HG02852 (cell line): Measurements from ENCODE around the gene GPR35.

Source experiments
- ATAC-seq: cut with Tn5 transposase; IDR thresholded peaks from one replicate; pipeline ENCODE4 v1.9.1; 2021; ENCODE audit warnings: mild to moderate bottlenecking, moderate library complexity; ENCODE audit not compliant: unreplicated experiment

Gene GPR35

DNA sequence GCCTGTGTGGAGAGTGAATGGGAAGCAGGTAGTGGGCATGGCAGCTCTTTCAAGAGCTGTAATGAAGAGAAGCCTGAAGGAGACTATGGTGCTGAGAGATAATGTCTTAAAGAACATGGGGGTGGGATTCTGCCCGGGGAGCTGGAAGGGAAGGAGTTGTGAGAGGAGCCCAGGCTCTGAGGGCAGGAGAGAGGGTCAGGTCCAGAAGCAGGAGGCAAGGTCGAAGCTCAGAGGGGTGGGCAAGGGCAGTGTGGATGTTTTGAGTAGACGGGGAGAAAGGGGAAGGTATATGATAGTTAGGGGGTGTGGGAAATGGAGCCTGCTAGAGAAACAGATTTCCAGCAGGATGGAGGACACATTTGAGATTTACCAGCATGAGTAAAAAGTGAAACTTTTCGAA lies 36.6 kb upstream of the GPR35 start:
- ATAC-seq: no peak

DNA sequence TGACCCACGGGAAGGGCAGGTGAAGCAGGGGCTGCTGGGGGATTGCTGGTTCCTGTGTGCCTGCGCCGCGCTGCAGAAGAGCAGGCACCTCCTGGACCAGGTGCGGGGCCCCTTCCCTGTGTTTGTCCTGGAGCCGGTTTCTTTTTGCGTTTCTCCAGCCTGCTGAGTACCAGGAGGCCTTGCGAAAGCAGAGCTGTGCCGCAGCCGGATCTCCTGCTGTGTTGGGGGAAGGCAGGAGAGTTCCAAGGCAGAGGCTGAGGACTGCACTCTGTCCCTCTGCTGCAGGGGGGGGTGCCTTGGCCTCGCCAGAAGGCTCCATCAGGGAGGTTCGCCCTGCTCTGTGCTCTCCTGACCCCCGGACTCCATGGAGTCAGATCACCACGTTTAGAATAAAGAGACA lies 35.9 kb upstream of the GPR35 start:
- ATAC-seq: no peak

DNA sequence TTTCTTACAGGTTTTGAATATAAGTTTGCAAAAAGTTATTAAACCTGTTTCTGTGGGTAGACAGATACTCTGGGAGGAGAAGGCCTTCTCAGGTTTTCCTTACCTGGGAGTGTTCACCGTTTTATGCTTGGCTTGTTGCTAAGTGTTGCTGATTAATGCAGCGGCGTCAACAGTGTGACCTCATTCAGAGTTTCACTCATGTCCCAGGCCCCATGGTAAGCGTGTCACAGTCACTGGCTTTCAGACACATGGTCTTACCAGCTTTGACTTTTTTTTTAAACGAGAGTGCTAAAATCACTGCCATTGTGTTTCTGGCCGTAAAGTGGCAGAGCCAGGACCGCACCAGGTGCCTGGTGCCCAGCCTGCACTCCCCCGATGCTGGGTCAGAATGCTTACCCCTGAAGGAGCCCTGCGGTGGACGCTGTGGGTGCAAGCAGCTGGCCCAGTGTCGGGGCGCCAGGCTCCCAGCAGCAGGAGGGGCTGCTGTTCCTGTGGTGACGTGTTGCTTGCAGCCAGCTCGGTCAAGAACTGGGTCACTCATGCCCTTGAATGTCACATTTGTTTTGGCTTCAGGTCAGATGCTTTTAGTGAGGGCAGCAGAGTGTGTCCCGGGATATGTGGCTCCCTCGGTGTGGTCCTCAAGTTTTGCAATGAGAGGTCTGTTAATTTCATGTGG lies 35.3 kb upstream of the GPR35 start:
- ATAC-seq: no peak

DNA sequence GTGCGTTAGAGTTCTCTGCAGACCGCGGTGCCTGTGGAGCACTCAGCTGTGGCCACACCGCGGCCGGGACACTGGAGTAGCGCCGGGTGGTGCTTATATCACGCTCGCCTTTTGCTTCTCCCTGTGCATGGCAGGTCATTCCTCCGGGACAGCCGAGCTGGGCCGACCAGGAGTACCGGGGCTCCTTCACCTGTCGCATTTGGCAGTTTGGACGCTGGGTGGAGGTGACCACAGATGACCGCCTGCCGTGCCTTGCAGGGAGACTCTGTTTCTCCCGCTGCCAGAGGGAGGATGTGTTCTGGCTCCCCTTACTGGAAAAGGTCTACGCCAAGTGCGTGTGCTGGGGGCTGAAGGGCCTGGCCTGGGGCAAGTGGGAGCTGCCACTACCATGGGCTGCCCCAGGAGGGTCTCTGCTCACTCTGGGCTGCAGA lies 34.6 kb upstream of the GPR35 start:
- no peak for ATAC-seq

DNA sequence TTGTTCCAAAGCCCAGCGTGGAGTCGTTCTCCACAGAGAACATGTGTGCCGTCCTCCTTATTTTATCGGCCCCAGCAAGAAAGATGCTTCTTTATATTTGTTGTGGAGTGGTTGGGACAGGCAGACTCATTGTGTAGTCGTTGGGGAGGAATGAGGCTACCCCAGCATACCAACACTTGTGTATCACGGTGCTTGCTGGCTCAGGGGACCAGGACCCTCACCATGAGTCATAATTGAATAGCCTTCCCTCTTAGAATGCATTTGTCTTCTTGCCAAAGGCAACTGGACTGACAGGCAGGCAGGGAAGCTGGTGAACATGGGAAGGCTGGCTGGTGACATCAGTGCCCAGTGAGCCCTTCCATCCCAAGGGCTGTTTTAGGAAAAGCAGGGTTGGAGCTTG lies 34.1 kb upstream of the GPR35 start:
- no peak for ATAC-seq

DNA sequence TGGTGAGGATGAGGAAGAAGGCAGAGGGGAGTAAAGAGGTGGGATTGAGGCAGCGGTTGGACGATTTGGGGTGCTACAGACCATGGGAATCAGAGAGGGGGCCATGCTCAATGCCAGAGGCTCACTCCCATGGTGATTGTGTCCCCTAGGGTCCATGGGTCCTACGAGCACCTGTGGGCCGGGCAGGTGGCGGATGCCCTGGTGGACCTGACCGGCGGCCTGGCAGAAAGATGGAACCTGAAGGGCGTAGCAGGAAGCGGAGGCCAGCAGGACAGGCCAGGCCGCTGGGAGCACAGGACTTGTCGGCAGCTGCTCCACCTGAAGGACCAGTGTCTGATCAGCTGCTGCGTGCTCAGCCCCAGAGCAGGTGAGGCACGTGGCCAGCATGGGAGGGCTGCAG lies 33.5 kb upstream of the GPR35 start:
- ATAC-seq: no peak

DNA sequence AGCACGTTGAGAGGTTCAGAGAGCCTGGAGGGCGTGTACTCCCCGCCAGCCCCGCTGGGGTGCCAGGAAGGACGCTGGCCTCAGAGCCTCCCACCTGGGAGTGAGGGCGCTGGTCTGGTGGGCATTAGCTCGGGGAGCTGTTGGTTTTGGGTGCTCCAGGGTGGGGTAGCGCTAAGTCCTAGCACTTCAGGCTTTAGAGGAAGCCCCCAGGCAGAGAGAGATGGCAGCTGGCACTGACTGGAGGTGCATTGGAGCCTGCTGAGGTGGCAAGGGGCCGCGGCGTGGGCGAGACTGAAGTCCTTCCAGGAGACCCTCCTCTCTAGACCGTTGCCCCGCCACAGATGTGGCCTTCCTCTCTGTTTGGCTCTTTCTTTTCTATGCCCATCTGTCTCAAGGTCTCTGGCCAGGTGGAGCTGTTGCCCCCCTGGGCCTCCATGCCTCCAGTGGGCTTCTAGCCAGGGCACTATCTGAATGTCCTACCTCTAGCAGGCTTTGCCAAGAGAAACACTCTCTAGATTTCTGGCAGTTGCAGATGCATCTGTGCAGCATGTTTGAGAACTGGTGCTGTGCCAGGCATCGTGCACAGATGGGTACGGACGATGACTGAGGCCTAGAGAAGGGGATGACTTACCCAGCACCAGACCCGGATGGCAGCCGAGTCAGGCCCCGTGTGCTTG lies 32.1 kb upstream of the GPR35 start:
- no peak for ATAC-seq

DNA sequence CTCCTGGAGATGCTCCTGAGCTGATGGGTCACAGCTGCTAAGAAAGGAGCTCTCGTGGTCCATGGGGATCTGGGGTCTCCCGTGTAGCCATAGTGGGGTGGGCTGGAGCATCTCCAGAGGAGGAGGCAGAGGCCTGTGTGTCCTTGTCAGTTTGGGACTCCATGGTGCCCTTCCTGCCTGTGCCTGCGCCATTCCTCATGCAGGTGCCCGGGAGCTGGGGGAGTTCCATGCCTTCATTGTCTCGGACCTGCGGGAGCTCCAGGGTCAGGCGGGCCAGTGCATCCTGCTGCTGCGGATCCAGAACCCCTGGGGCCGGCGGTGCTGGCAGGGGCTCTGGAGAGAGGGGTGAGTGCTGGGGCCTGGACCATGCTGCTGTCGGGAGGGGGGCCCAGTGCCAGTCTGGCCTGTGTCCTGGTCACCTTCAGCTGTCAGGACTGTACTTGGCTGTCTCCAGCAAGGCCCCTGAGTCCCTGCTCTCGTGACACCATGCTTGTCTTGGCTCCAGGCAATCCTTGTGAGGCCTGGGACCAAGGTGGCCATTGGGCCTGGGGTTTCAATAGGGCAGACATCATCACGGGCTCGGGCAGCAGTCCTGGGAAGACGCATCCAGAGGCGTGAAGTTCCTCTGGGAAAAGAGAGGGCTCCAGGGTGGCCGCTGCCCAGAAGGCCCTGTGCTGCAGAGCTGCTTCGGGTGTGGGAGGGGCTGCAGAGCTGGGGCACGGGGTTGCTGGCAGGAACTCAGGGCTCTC lies 31.4 kb upstream of the GPR35 start:
- ATAC-seq: no peak

DNA sequence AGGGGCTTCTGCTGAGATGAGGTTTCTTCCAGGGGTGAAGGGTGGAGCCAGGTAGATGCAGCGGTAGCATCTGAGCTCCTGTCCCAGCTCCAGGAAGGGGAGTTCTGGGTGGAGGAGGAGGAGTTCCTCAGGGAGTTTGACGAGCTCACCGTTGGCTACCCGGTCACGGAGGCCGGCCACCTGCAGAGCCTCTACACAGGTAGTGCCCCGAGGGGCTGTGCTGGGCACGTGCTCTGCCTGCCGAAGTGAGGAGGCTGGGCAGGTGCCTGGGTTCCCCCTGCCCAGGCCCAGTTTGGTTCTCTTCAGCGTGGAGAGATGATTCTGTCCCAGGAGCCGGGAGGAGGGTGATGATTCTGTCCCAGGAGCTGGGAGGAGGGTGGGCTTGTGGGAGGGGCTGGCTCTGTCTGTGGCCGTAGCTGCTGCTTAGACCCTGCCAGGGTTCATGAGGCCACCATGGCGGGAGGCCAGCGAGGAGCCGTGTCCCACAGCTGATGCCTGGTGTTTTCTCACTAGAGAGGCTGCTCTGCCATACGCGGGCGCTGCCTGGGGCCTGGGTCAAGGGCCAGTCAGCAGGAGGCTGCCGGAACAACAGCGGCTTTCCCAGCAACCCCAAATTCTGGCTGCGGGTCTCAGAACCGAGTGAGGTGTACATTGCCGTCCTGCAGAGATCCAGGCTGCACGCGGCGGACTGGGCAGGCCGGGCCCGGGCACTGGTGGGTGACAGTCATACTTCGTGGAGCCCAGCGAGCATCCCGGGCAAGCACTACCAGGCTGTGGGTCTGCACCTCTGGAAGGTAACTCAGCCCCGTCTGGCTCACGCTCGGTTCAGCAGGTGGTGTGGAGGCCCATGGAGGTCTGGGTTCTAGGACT lies 30.5 kb upstream of the GPR35 start:
- no peak for ATAC-seq

DNA sequence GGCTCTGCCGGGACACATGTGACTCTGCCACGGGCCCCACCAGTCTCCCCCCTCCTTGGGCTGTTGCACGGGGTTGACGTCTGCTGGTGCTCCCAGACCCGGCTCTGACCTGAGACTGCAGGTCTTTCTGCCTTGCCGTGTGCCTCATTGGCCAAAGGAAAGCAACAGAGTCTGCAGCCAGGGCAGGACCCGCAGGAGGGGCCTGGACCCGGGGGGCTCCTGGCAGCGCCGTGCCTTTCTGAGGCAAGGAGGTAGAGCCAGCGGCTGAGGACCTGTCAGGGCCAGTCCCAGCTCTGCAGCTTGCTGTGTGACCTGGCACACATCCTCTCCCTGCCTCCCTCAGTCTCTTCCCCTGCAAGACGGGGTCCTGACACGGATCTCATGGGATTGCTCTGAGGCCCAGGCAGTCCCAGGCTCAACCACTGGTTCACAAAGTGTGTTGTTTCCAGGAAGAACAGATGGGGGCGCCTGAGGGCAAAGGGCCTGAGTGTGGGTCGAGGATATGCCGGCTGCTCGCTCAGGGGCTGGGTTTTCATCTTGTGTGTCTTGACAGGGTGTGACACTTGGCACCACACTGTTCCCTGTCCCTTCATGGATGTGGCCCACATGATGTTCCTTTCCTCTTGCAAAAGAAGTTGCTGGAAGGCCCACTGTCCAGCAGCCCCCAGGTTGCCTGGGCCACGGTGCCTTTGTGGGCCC lies 29.8 kb upstream of the GPR35 start:
- no peak for ATAC-seq

DNA sequence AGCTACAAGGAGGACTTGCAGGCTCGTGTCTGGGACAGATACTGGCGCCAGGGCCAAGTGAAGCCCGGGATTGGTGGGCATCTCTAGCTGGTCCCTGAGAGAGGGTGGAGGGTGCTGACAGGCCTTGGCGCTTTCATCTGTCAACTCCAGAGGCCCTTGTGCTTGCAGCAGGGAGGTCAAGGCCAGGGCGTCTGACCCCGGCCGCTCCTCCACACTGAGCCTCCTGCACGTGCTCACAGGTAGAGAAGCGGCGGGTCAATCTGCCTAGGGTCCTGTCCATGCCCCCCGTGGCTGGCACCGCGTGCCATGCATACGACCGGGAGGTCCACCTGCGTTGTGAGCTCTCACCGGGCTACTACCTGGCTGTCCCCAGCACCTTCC lies 29.2 kb upstream of the GPR35 start:
- no peak for ATAC-seq

DNA sequence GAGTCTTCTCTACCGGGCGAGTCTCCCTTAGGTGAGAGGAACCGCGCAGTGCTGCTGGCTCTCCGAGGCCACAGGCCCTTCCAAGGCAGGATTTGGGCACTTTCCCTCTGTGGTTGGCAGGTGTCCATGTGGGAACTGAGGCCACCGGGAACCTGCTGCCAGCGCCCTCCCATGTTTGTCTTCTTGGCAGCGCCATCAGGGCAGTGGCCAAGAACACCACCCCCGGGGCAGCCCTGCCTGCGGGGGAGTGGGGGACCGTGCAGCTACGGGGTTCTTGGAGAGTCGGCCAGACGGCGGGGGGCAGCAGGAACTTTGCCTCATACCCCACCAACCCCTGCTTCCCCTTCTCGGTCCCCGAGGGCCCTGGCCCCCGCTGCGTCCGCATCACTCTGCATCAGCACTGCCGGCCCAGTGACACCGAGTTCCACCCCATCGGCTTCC lies 28.8 kb upstream of the GPR35 start:
- ATAC-seq: no peak

DNA sequence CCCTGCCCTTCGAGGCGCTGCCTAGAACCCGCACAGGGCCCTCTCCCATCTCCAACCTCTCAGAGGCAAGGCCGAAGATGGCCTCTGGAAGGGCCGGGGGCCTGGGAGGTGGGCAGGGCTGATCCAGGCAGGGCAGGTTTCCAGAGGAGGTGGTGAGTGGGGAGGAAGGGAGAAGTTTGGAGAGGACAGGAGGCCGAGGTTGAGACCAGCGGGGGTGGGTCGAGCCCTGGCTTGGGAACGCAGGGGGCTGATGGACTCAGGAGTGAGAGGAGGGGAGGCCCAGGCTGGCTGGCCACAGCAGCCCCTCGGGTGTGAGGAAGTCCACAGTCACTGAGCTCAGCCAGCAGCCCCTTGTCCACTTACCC lies 28.2 kb upstream of the GPR35 start:
- ATAC-seq: no peak

DNA sequence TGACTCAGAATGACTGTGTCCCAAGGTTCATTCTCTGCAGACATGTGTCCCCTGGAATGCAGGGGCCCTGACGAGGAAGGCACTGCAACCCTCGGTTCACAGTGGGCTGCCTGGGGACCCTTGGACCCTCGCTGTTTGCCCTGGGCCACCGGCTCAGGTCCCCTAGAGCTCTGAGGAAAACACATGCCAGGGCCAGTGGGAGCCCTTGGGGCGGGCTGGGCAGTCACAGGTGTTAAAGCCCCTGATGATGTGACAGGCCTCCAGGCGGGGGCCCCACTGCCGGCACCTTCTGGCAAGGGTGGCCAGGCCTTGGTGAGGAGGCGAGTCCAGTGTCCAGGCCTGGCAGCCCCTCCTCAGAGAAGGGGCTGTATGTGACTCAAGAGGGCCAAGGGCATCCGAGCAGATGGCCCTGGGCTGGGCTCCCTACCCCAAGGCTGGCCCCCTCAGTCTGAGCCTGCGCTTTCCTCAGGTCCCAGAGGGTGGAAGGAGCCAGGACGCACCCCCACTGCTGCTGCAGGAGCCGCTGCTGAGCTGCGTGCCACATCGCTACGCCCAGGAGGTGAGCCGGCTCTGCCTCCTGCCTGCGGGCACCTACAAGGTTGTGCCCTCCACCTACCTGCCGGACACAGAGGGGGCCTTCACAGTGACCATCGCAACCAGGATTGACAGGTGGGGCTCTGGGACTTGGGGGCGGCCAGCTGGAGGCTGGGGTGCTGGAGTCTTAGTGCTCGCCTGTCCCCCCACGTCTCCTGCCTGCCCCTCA lies 27.7 kb upstream of the GPR35 start:
- ATAC-seq: no peak

DNA sequence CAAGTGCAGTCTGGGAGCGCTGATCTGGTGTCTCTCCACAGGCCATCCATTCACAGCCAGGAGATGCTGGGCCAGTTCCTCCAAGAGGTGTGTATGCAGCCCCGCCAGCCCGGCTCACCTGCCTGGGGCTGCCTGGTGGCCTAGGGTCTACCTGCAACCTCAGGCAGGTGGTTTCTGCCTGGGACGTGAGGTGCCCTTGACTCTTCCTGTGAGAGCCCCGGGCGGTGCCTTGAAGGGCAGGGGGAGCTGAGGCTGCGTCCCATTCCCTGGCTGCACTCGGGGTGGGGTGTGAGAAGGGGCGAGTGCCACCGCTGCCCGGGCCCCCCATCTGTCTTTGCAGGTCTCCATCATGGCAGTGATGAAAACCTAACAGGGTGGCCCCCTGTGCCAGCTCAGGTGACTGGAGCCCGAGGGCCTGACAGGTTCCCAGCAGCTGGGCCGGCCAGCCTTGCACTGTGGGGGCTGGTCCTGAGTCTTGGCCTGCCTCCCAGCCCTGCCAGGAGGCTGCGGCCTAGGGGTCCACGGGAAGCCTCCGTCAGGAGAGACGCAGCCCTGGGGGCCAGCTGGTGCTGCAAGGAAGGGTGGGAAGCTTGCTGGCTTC lies 26.9 kb upstream of the GPR35 start:
- ATAC-seq: no peak

DNA sequence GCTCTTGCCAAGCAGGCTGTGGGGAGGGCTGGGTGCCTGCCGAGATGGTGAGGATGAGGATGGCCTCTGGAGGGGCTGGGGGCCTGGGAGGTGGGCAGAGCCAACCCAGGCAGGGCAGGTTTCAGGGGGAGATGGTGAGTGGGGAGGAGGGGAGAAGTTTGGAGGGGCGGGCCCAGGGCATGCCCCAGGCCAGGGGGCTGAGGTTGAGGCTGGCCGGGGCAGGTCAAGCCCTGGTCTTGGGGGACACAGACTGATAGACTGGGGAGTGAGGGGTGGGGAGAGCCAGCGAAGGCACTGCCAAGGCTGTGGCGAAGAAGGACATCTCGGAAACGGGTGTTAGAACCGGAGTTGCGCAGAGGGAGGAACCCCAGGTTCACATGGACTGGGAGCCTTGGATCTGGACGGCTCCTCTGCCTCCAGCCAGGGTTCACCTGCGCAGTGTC lies 26.1 kb upstream of the GPR35 start:
- ATAC-seq: no peak

DNA sequence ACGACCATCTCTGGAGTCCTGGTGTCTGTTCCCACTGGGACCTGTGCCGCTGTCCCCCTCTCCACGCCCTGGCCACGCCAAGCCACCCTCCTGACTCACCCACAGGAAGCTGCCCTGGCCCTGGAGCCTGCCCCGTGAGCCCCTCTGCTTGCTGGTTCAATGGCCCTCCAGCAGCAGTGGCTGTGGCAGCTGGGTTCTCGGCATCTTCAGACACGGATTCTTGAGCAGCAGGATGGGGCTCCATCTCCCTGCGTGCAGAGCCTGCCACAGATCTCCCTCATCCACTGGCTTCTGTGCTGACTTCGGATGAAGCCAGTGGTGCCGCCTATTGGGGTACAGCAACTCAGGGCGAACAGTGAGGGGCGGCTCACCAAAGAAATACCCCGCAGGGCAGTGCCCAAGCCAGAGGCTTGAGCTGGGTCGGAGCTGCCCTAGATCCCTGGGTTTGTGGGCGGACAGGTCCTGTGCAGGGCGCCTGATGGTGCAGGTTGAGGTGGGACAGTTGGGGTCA lies 24.8 kb upstream of the GPR35 start:
- no peak for ATAC-seq

DNA sequence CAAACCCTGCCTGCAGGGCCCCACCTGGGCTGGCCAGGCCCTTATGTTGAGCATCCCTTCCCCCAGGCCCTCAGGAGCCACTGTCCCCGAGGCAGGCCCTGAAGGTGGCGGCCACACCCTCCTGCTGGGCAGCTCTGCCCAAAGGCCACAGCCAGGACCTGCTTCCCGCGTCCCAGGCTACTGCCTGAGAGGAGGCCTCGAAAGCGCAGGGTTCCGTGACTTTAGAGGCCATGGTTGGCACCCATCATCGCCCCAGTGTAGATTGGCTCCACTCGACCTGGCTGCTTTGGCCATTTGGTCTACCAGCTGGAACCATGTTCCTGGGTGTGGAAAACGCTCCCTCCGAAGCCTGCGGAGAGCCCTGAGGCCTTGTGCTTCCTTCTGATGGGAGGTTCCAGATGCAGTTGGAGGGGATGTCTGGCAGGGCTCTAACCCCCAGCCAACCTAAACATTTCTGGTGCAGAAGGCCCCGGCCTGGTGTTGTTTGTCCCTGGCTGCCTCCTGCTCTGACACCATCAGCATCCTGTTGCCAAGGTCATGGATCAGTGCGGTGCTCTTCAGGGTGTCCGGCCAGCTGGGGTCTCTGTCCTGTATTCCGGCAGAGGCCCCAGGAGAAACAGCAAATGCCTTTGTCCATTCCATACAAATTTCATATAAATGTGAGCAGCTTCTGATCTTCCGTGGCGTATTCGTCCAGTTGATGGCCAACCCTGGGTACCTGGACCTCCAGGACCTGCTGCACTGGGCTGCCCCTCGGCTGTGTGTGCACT lies 24.0 kb upstream of the GPR35 start:
- ATAC-seq: no peak

DNA sequence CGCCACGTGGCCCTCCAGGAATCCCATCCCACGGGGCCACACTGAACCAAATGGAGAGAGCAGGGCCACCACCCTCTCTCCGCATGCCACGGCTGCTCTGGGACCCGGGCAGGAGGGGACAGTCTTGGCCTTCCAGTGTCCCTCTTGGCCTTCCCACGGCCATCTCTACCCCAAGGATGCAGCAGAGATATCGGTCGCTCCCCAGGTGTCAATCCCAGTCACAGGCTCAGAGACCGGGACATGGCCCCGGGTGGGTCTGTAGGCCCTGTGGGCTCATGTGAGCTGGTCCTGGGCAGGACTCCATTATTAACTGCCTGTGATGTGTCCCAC lies 23.5 kb upstream of the GPR35 start:
- no peak for ATAC-seq
